EL (cell line): ENCODE results near the gene SNCAIP.
"Not testable (repeated sequence)": the region's sequence is repeated elsewhere in the genome, so short reads cannot be mapped to it uniquely, and the experiment has no call there.

Source experiments
- DNase-seq: peaks from one replicate; pipeline ENCODE4 v3.0.0-alpha.2; 2016

The SNCAIP gene

GRCh38 chr5:122315521-122315920 lies 3.5 kb downstream of the SNCAIP start:
- no peak for DNase-seq

- DNase-seq = no peak
Measured at GRCh38 chr5:122316656-122317055, 4.6 kb downstream of the SNCAIP start.

- DNase-seq = no peak
Measured at GRCh38 chr5:122319897-122320296, 7.9 kb downstream of the SNCAIP start.

- DNase-seq = no peak
Measured at GRCh38 chr5:122321921-122322320, 9.9 kb downstream of the SNCAIP start.

GRCh38 chr5:122322801-122323548 lies 10.9 kb downstream of the SNCAIP start:
- no peak for DNase-seq

- no peak for DNase-seq
Measured at GRCh38 chr5:122323738-122324137, 11.7 kb downstream of the SNCAIP start.

- no peak for DNase-seq
Measured at GRCh38 chr5:122327110-122327509, 15.1 kb downstream of the SNCAIP start.

- no peak for DNase-seq
Measured at GRCh38 chr5:122330881-122331280, 18.8 kb downstream of the SNCAIP start.

GRCh38 chr5:122332599-122333555 lies 20.8 kb downstream of the SNCAIP start:
- DNase-seq = no peak

- no peak for DNase-seq
Measured at GRCh38 chr5:122333564-122333963, 21.5 kb downstream of the SNCAIP start.

GRCh38 chr5:122339591-122339990 lies 27.6 kb downstream of the SNCAIP start:
- no peak for DNase-seq

GRCh38 chr5:122341087-122341486 lies 29.1 kb downstream of the SNCAIP start:
- DNase-seq = no peak

- no peak for DNase-seq
Measured at GRCh38 chr5:122342256-122342655, 30.2 kb downstream of the SNCAIP start.

GRCh38 chr5:122346897-122347581 lies 35.0 kb downstream of the SNCAIP start:
- DNase-seq = no peak

- no peak for DNase-seq
Measured at GRCh38 chr5:122350496-122350895, 38.5 kb downstream of the SNCAIP start.

GRCh38 chr5:122351416-122352157 lies 39.5 kb downstream of the SNCAIP start:
- DNase-seq = no peak

- DNase-seq = no peak
Measured at GRCh38 chr5:122352331-122352730, 40.3 kb downstream of the SNCAIP start.

GRCh38 chr5:122353361-122353760 lies 41.3 kb downstream of the SNCAIP start:
- DNase-seq = not testable (repeated sequence)

- no peak for DNase-seq
Measured at GRCh38 chr5:122354293-122354692, 42.3 kb downstream of the SNCAIP start.

- no peak for DNase-seq
Measured at GRCh38 chr5:122355324-122355723, 43.3 kb downstream of the SNCAIP start.

GRCh38 chr5:122356855-122357254 lies 44.8 kb downstream of the SNCAIP start:
- no peak for DNase-seq

- no peak for DNase-seq
Measured at GRCh38 chr5:122358372-122358979, 46.4 kb downstream of the SNCAIP start.
